ENCODE measurements around the gene KSR2.

Gene KSR2

GRCh38 chr12:117516034-117516433, 452.8 kb downstream of the KSR2 start:
- no peak overlapping the region for H3K4me2 ChIP-seq (ENCODE audit: low read length)
- no peak for TF ChIP-seq CTCF (IDR thresholded peaks at IDR 0.05)
- H3K27me3 ChIP-seq (ENCODE audit: control insufficient read depth, insufficient read depth, low read length), result no peaks in the 10 kb centered on the region
- H3K79me2 ChIP-seq, result no peaks in the 10 kb centered on the region
- no peaks in the 10 kb centered on the region for H3K36me3 ChIP-seq (ENCODE audit: control insufficient read depth, insufficient read depth, low read length)
- no peak overlapping the region for H2AFZ ChIP-seq
- H3K4me3 ChIP-seq (ENCODE audit: low read depth, low read length), result no peak overlapping the region
- H3K27ac ChIP-seq, result no peak overlapping the region
- no peaks in the 10 kb centered on the region for H3K4me1 ChIP-seq
- no peak overlapping the region for H3K9ac ChIP-seq
- H3K9me3 ChIP-seq (ENCODE audit: control insufficient read depth, low read length), result no peaks in the 10 kb centered on the region

GRCh38 chr12:117514016-117514415, 454.8 kb downstream of the KSR2 start:
- Histone ChIP-seq H3K9me3 (ENCODE audit: control insufficient read depth, low read length) (no peaks in the 10 kb centered on the region), H3K4me1 (no peaks in the 10 kb centered on the region), H3K79me2 (no peaks in the 10 kb centered on the region), H3K36me3 (ENCODE audit: control insufficient read depth, insufficient read depth, low read length) (no peaks in the 10 kb centered on the region), H3K9ac (no peak overlapping the region), H3K27ac (no peak overlapping the region), H3K4me3 (ENCODE audit: low read depth, low read length) (no peak overlapping the region), H3K27me3 (ENCODE audit: control insufficient read depth, insufficient read depth, low read length) (no peaks in the 10 kb centered on the region), H2AFZ (no peak overlapping the region), H3K4me2 (ENCODE audit: low read length) (no peak overlapping the region)
- TF ChIP-seq CTCF (IDR thresholded peaks at IDR 0.05), result no peak

GRCh38 chr12:117513353-117513752, 455.4 kb downstream of the KSR2 start:
- Histone ChIP-seq H3K36me3 (ENCODE audit: control insufficient read depth, insufficient read depth, low read length) (no peaks in the 10 kb centered on the region), H3K9ac (no peak overlapping the region), H3K79me2 (no peaks in the 10 kb centered on the region), H2AFZ (no peak overlapping the region), H3K4me2 (ENCODE audit: low read length) (no peak overlapping the region), H3K4me1 (no peaks in the 10 kb centered on the region), H3K4me3 (ENCODE audit: low read depth, low read length) (no peak overlapping the region), H3K27me3 (ENCODE audit: control insufficient read depth, insufficient read depth, low read length) (no peaks in the 10 kb centered on the region), H3K9me3 (ENCODE audit: control insufficient read depth, low read length) (no peaks in the 10 kb centered on the region), H3K27ac (no peak overlapping the region)
- TF ChIP-seq CTCF (IDR thresholded peaks at IDR 0.05), result no peak

- Histone ChIP-seq H3K36me3 (ENCODE audit: control insufficient read depth, insufficient read depth, low read length) (no peaks in the 10 kb centered on the region), H3K4me1 (no peaks in the 10 kb centered on the region), H3K27me3 (ENCODE audit: control insufficient read depth, insufficient read depth, low read length) (no peaks in the 10 kb centered on the region), H3K9me3 (ENCODE audit: control insufficient read depth, low read length) (no peaks in the 10 kb centered on the region), H3K9ac (no peak overlapping the region), H2AFZ (no peak overlapping the region), H3K79me2 (no peaks in the 10 kb centered on the region), H3K27ac (no peak overlapping the region), H3K4me3 (ENCODE audit: low read depth, low read length) (no peak overlapping the region), H3K4me2 (ENCODE audit: low read length) (no peak overlapping the region)
- TF ChIP-seq CTCF (IDR thresholded peaks at IDR 0.05), result no peak
Measured at GRCh38 chr12:117508468-117508867, 460.3 kb downstream of the KSR2 start.

- Histone ChIP-seq H3K36me3 (ENCODE audit: control insufficient read depth, insufficient read depth, low read length) (no peaks in the 10 kb centered on the region), H3K27me3 (ENCODE audit: control insufficient read depth, insufficient read depth, low read length) (no peaks in the 10 kb centered on the region), H3K9me3 (ENCODE audit: control insufficient read depth, low read length) (no peaks in the 10 kb centered on the region), H3K27ac (no peak overlapping the region), H3K79me2 (no peaks in the 10 kb centered on the region), H3K9ac (no peak overlapping the region), H3K4me3 (ENCODE audit: low read depth, low read length) (no peak overlapping the region), H2AFZ (no peak overlapping the region), H3K4me1 (no peaks in the 10 kb centered on the region), H3K4me2 (ENCODE audit: low read length) (no peak overlapping the region)
- no peak for TF ChIP-seq CTCF (IDR thresholded peaks at IDR 0.05)
Measured at GRCh38 chr12:117507548-117507947, 461.2 kb downstream of the KSR2 start.

Data from parathyroid adenoma (tissue), 2 donors.